ENCODE results near the gene TMA16.
"Not testable (repeated sequence)": the region's sequence is repeated elsewhere in the genome, so short reads cannot be mapped to it uniquely, and the experiment has no call there.

TMA16 gene

GRCh38 chr4:163537114-163537513, 42.6 kb downstream of the TMA16 start:
- no peak for ATAC-seq
- TF ChIP-seq ZC3H10 (CRISPR knock-in tag; IDR thresholded peaks at IDR 0.05) (no peak), PPARA (CRISPR knock-in tag; IDR thresholded peaks at IDR 0.05; ENCODE audit: borderline replicate concordance) (no peak), CSDC2 (CRISPR knock-in tag; IDR thresholded peaks at IDR 0.05) (no peak), ZNF70 (CRISPR knock-in tag; IDR thresholded peaks at IDR 0.05) (no peak), TCF4 (CRISPR knock-in tag; IDR thresholded peaks at IDR 0.05; ENCODE audit: borderline replicate concordance) (no peak), CREB5 (CRISPR knock-in tag; IDR thresholded peaks at IDR 0.05; ENCODE audit: low read depth) (no peak), RARB (CRISPR knock-in tag; IDR thresholded peaks at IDR 0.05) (no peak), ZNF8 (CRISPR knock-in tag; IDR thresholded peaks at IDR 0.05) (no peak), OSR1 (CRISPR knock-in tag; IDR thresholded peaks at IDR 0.05) (no peak), BACH2 (CRISPR knock-in tag; IDR thresholded peaks at IDR 0.05; ENCODE audit: borderline replicate concordance) (no peak), ZNF565 (CRISPR knock-in tag; conservative IDR thresholded peaks at IDR 0.05; ENCODE audit: low read depth) (no peak), ISL1 (CRISPR knock-in tag; IDR thresholded peaks at IDR 0.05) (no peak), ZFP3 (CRISPR knock-in tag; IDR thresholded peaks at IDR 0.05) (no peak), PATZ1 (CRISPR knock-in tag; IDR thresholded peaks at IDR 0.05; ENCODE audit: borderline replicate concordance) (no peak), ESRRG (CRISPR knock-in tag; IDR thresholded peaks at IDR 0.05) (no peak)

GRCh38 chr4:163538820-163539219, 44.3 kb downstream of the TMA16 start:
- not testable (repeated sequence) for ATAC-seq

- ATAC-seq = no peak
Observed at GRCh38 chr4:163540448-163540847, 46.0 kb downstream of the TMA16 start.

More at GRCh38 chr4:163540448-163540847, 46.0 kb downstream of the TMA16 start:
- TF ChIP-seq TSHZ2 (CRISPR knock-in tag; IDR thresholded peaks at IDR 0.05) (no peak), OSR1 (CRISPR knock-in tag; IDR thresholded peaks at IDR 0.05) (no peak), ISL1 (CRISPR knock-in tag; IDR thresholded peaks at IDR 0.05) (no peak), CSDC2 (CRISPR knock-in tag; IDR thresholded peaks at IDR 0.05) (no peak), BACH2 (CRISPR knock-in tag; IDR thresholded peaks at IDR 0.05; ENCODE audit: borderline replicate concordance) (no peak), CREB5 (CRISPR knock-in tag; IDR thresholded peaks at IDR 0.05; ENCODE audit: low read depth) (no peak), ESRRG (CRISPR knock-in tag; IDR thresholded peaks at IDR 0.05) (no peak), PATZ1 (CRISPR knock-in tag; IDR thresholded peaks at IDR 0.05; ENCODE audit: borderline replicate concordance) (no peak)

Data from SK-N-SH treated with all-trans-retinoic acid at 6 μM for 48 hours (cell line).